HG02798 (cell line): ENCODE results near the gene EVA1B.

Experiments used
- ATAC-seq: cut with Tn5 transposase; IDR thresholded peaks from one replicate; pipeline ENCODE4 v1.9.1; 2021; ENCODE audit warnings: mild to moderate bottlenecking; ENCODE audit not compliant: unreplicated experiment, poor library complexity

The EVA1B gene

DNA sequence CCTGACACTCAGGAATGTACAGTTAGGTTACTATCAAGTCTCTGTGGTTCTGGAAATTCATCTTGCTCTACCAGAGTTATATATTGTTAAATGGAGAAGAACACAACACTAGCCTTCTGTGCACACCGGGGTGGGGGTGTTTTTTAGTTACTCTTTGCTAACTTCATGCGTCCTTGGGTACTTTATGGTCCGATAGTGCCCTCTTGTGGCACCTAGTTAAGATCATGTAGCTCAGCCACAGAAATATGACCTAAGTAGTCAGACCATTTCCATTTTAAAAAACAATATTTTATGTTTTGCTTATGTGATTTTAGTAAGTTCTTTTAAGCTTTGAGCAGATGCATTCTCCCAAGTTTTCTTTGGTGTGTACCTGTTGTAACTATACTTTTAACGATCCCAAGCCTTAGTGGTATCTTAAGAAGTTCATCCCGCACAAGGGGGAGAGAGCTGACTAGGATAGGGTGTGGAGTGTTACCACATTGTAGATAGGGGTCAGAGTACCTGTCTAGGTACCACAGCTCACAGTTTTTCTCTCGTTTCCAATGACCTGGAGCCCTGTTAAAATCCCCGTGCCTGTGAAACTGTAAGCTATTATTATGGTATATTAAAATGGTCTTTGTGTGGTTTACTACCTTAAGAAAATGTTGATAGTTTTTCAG is 37.9 kb downstream of the EVA1B start:
- ATAC-seq = no peak

DNA sequence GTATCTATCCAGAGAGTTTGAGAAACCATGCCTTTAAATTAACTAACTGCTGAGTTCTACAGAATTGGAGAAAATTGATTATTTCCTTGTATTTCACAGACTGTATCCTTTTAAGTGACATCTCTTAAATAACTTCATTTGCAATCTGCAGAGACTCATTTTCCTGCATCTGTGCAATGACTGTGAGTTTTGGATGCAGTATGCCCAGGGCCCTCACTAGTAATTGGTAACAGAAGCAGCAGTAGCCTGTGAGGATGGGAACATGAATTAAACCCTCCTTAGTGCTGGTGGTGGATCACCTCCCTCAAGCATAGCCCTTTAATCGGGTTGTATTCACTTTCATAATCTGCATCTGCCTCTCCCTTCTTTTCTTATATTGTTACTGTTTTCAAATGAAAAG is 38.9 kb downstream of the EVA1B start:
- ATAC-seq = no peak

DNA sequence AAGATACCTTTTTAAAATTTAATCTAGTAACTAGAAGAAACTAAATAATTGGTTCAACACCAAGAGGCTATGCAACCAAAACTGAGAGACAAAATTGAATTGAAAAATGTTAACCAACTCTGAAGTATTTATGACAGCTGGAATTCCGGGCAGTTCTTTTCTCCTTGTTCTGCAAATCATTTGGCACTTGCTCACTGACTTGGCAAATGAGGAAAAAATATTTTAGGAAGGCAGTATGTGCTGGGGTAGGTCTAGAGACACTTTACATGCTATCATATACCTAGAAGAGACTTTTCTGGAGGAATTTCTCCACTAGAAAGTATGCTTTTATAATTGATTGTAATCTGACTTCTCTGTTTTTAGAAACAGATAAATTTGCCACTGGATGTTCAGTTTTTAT is 39.4 kb downstream of the EVA1B start:
- no peak for ATAC-seq

DNA sequence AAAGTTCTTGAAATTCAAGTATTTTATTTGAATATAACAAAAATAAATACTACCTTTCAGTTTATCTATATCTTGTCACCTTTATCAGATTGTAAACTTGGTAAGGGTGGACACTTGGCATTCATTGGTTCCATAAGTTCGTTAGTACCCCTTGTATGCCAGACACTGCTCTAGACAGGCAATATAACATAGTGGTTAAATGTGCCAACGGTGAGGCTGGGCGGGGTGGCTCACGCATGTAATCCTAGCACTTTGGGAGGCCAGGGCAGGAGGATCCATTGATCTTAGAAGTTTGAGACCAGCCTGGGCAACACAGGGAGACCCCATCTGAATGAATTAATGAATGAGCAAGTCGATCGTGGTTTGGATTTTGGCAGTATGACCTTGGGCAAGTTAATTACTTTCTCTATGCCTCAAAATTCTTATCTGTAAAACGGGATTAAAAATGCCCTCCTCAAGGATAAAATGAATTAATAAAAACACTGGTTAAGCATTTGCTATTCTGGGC is 43.6 kb downstream of the EVA1B start:
- no peak for ATAC-seq

DNA sequence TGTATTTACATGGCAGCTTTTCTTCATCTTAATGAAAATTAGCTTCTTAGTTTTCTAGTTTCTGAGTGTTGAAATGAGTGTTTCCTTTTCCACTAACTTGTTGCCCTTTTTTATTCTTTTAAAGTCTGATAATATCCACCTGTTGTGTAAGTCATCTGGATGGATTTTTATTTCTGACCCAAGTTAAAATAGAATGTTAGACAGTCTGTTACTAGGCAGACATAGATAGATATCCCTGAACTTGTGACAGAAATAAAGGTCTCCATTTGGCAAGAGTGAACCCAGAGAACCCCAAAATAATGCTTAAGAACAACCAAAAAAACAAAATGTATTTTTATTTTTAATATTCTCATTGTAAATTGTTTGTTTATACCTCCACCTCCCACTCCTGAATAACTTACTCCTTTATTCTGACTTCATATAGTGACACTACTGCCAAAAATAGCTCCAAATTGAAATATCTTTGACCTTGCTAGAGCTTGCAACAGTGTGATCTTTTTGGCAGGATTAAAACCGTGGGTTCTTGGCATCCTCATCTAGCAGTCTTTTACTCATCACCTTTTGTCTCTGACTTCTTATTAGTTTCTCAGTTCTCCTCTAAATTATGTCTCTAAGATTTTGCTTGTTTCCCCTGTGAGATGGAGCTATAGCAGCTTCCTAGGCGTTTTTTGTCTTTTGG is 44.2 kb downstream of the EVA1B start:
- no peak for ATAC-seq

DNA sequence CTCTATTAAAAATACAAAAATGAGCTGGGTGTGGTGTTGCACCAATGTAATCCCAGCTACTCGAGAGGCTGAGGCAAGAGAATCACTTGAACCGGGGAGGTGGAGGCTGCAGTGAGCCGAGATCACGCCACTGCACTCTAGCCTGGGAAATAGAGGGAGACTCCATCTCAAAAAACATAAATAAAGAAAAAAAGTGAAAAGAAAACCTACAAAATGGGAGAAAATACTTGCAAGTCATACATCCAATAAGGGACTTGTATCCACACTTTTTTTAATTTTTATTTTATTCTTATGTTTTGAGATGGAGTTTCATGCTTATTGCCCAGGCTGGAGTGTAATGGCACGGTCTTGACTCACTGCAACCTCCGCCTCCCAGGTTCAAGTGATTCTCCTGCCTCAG is 46.8 kb downstream of the EVA1B start:
- ATAC-seq = no peak

DNA sequence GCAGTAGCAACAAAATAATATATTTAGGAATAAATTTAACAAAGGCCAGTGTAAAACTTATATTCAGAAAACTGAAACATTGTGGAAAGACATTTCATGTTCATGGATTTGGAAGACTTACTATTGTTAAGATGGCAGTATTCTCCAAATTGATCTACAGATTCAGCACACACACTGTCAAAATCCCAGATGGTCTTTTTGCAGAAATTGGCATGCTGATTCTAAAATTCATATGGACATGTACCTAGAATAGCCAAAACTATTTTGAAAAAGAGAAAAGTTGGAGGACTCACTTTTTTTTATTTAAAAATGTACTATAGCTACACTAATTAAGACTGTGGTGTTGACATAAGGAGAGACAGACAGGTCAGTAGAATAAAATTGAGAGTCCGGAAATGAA is 49.2 kb downstream of the EVA1B start:
- no peak for ATAC-seq

DNA sequence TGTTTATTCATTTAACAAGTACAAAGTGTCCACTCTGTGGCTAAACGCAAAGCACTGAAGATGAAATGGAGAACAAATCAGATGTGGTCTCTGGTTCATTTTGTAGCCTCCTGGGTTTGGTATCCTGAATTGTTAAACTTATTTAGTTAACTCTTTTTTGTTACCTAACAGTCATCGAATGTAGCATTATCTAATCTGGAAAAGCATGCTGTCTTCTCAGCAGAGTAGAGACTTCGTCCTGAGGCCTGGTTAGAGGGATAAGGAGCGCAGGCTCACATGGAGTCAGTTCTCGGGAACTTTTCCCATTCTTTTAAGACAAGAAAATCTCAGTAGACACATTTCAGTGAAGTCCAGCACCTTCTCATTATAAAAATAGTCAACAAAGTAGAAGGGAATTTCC is 50.4 kb downstream of the EVA1B start:
- no peak for ATAC-seq
